NAMALWA (cell line): ENCODE data around the gene RSU1.
A peak's percentile ranks its signal among the peaks of the same experiment; 100 is the strongest.

Experiments used
- DNase-seq: peaks from one replicate; pipeline ENCODE4 v3.0.0-alpha.2; 2015; ENCODE audit warnings: low spot score

The RSU1 gene

GRCh38 chr10:16602104-16602775 lies 215.0 kb downstream of the RSU1 start:
- no peak for DNase-seq

- no peak for DNase-seq
Measured at GRCh38 chr10:16599662-16600061, 217.6 kb downstream of the RSU1 start.

GRCh38 chr10:16597656-16598055 lies 219.6 kb downstream of the RSU1 start:
- no peak for DNase-seq

- no peak for DNase-seq
Measured at GRCh38 chr10:16592378-16592777, 224.8 kb downstream of the RSU1 start.

GRCh38 chr10:16586358-16587138 lies 230.7 kb downstream of the RSU1 start:
- no peak for DNase-seq

- no peak for DNase-seq
Measured at GRCh38 chr10:16585103-16585502, 232.1 kb downstream of the RSU1 start.

GRCh38 chr10:16583382-16583781 lies 233.8 kb downstream of the RSU1 start:
- no peak for DNase-seq

- no peak for DNase-seq
Measured at GRCh38 chr10:16581202-16581601, 236.0 kb downstream of the RSU1 start.

GRCh38 chr10:16570731-16571130 lies 246.5 kb downstream of the RSU1 start:
- DNase-seq = peak; percentile 3

GRCh38 chr10:16566202-16566805 lies 250.9 kb downstream of the RSU1 start:
- DNase-seq = no peak

- no peak for DNase-seq
Measured at GRCh38 chr10:16565604-16566003, 251.6 kb downstream of the RSU1 start.

- DNase-seq = no peak
Measured at GRCh38 chr10:16562891-16563290, 254.3 kb downstream of the RSU1 start.

GRCh38 chr10:16559236-16559773 lies 257.9 kb downstream of the RSU1 start:
- no peak for DNase-seq

- DNase-seq = no peak
Measured at GRCh38 chr10:16547973-16548372, 269.3 kb downstream of the RSU1 start.

- DNase-seq = peak; percentile 63
Measured at GRCh38 chr10:16545116-16545736, 272.0 kb downstream of the RSU1 start.

GRCh38 chr10:16544591-16544990 lies 272.6 kb downstream of the RSU1 start:
- DNase-seq = no peak

GRCh38 chr10:16544099-16544498 lies 273.1 kb downstream of the RSU1 start:
- no peak for DNase-seq
